Hair follicle dermal papilla cell (primary cell): ENCODE results near the gene GPNMB. TPM values are rescaled to one million over a fixed set of nuclear protein-coding genes. Genes with fewer than 3 reads are reported as not detected.

Experiments
- total RNA-seq: library from RNA; depleted of rRNA; stranded (reverse); fragments of >200 nt; gene quantifications from 2 replicates; pipeline ENCODE4 v1.2.3, GENCODE V29; 2012

The GPNMB gene
- 284 and 331 TPM in 2 replicates for total RNA-seq

DNA sequence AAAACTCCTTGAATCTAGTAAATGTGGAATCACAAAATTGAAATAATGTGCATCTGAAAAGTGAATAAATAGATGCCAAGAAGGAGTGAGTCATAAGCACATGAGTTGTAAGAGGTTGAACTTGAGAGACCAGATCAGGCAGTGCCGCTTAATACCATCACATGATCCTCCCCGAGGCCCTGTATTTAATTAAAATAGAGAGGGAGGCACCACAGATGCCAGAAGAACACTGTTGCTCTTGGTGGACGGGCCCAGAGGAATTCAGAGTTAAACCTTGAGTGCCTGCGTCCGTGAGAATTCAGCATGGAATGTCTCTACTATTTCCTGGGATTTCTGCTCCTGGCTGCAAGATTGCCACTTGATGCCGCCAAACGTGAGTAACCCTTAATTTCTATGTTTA lies at the start of gene GPNMB:
Gene GPNMB (plus strand): TSS at position 221 of the 400 bp plus-strand sequence. CDS start 83 bp downstream, at position 304.

GRCh38 chr7:23298885-23299769 lies 52.6 kb downstream of the GPNMB start, which contains the start of gene MALSU1:
TSS of gene MALSU1 (plus strand) at chr7:23299339. CDS start at chr7:23299353, 14 bp downstream.

Other genes with a start within 250 kb of the GPNMB start
- gene HYCC1, start 232.6 kb upstream of the GPNMB start, total RNA-seq: 73.5 and 96.5 TPM in 2 replicates
- 42.5 TPM in 2 replicates for gene KLHL7, start 141.0 kb upstream of the GPNMB start, total RNA-seq
- gene NUP42, start 64.7 kb upstream of the GPNMB start, total RNA-seq: 21.9 and 40.1 TPM in 2 replicates
- 24.8 and 26.8 TPM in 2 replicates for gene MALSU1, start 52.6 kb downstream of the GPNMB start, total RNA-seq
- gene IGF2BP3, start 223.7 kb downstream of the GPNMB start, total RNA-seq: 7.6 and 8.3 TPM in 2 replicates